AG04450 (cell line): Measurements from ENCODE around the gene ORM2. TPM values are rescaled to one million over a fixed set of nuclear protein-coding genes. Genes with fewer than 3 reads are reported as not detected.

Experiments
- CTCF ChIA-PET: fragments of 300-600, 350-600 bp; formaldehyde crosslinking; extraction: SDS; loops from one replicate; lab custom pipeline; 2022; ENCODE audit warnings: antibody characterized with exemption, inconsistent platforms; lab: Charles Lee
- POLR2A ChIA-PET: fragments of 350-600 bp; formaldehyde crosslinking; extraction: SDS; loops from one replicate; lab custom pipeline; 2021; ENCODE audit warnings: antibody characterized with exemption, inconsistent platforms; lab: Yijun Ruan, JAX
- DNase-seq: peaks from one replicate; pipeline ENCODE4 v3.0.0-alpha.2; 2011; ENCODE audit warnings: low read depth, low spot score
- H3K27ac ChIP-seq: one replicate; pipeline ENCODE4 v1.5.1; 2012; ENCODE audit warnings: low read depth, low read length, control low read depth
- H3K27me3 ChIP-seq: one replicate; pipeline ENCODE4 v1.6.0; 2012; ENCODE audit warnings: low read length; ENCODE audit not compliant: control insufficient read depth, insufficient read depth
- H3K4me3 ChIP-seq: 2 replicates; pipeline ENCODE4 v1.5.1; 2011; ENCODE audit warnings: mild to moderate bottlenecking, low read depth, low read length, control low read depth
- H3K9me3 ChIP-seq: 2 replicates; pipeline ENCODE4 v1.5.1; 2012; ENCODE audit warnings: low read length; ENCODE audit not compliant: control insufficient read depth, insufficient read depth
- CTCF ChIP-seq: IDR thresholded peaks from 2 replicates; pipeline ENCODE4 v1.5.1; 2011; ENCODE audit warnings: low read depth, low read length, control low read depth, inconsistent platforms
- polyA plus RNA-seq: library from polyadenylated mRNA; depleted of rRNA; stranded (reverse); fragments of >200 nt; gene quantifications from 2 replicates; pipeline ENCODE4 v1.2.3, GENCODE V29; 2011

The ORM2 gene
- polyA plus RNA-seq, 1 experiment = not detected

GRCh38 chr9:114342755-114343440, 13.2 kb downstream of the ORM2 start:
- ChIA-PET POLR2A (no interaction called here), CTCF (no interaction called here)

DNA sequence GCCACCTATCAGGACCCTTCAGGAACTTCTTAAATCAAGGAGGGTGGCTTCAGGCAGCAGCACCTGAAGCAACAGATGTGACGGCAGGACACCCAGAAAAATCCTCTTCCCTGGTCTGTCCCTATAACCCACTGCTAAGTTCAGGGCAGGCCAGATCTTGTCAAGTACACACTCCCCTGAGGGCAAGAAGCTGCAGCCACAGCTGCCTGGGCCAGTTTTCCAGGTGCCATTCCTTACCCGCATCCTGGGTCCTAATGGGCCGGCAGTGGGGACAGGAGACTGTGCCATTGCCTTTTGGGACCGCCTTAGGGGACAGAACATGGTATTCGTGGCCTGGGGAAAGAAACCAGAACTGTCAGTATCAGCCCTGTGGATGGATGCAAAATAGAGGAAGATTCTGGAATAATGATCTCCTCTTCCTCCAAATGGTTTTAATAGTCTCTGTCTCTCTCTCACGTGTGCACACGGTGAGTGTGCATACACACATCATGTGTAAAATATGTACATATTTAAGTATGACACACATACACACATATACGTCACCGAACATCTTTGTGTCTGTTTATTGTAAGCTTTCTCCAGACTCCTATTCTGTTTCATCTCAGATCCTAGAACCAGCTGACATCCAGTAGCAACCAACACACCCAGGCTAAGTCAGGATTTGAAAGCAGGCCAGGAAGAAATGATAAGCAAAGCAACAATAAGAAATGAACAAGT, 14.0 kb downstream of the ORM2 start:
- TF ChIP-seq CTCF = no peak
- H3K9me3 ChIP-seq = no peaks in the 10 kb centered on the region
- CTCF ChIA-PET = interaction anchor here (0.6 kb wide), 1 partner anchor 49 kb away, joined by 4 read pairs; no protein-coding TSS in a partner anchor
- H3K4me3 ChIP-seq = no peak overlapping the region
- DNase-seq = no peak
- H3K27ac ChIP-seq = peak overlapping the region; percentile 68
- POLR2A ChIA-PET = no interaction called here
- no peaks in the 10 kb centered on the region for H3K27me3 ChIP-seq

More at GRCh38 chr9:114342755-114343440, 13.2 kb downstream of the ORM2 start:
- Histone ChIP-seq H3K4me3 (no peak overlapping the region), H3K27ac (peak overlapping the region; percentile 68), H3K9me3 (no peaks in the 10 kb centered on the region), H3K27me3 (no peaks in the 10 kb centered on the region)
- TF ChIP-seq CTCF = no peak
- DNase-seq = no peak

GRCh38 chr9:114344188-114344566, 14.5 kb downstream of the ORM2 start:
- Histone ChIP-seq H3K9me3 (no peaks in the 10 kb centered on the region), H3K27ac (no peak overlapping the region), H3K27me3 (no peaks in the 10 kb centered on the region), H3K4me3 (no peak overlapping the region)
- TF ChIP-seq CTCF = no peak
- ChIA-PET POLR2A (no interaction called here), CTCF (interaction anchor here (0.6 to 1.1 kb wide), 2 partner anchors 50 to 262 kb away, joined by 3 to 4 read pairs; no protein-coding TSS in a partner anchor)
- DNase-seq = no peak

DNA sequence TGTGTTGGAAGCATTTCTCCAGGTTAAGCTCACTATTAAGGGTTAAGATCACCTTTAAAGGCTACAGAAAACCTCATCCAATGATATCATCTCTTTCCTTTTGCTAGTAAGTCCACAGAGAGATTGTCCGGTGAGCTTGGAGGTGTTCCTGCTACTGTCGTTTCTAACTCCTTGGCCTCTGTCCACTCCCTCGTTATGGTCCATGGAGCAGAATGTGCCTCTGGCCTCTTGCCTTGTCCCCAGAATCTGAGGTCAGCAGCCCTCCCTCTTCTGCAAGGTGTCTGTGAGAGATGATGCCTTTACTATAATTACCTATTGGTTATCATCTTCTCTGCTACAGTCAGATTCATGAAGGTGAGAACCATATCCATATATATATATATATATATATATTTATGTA, 15.0 kb downstream of the ORM2 start:
- Histone ChIP-seq H3K4me3 (no peak overlapping the region), H3K27ac (no peak overlapping the region), H3K9me3 (no peaks in the 10 kb centered on the region), H3K27me3 (no peaks in the 10 kb centered on the region)
- DNase-seq = no peak
- TF ChIP-seq CTCF = no peak
- POLR2A ChIA-PET = no interaction called here
- CTCF ChIA-PET = interaction anchor here (1.1 kb wide), 1 partner anchor 262 kb away, joined by 3 read pairs; no protein-coding TSS in a partner anchor
